Endothelial cell of umbilical vein (primary cell): ENCODE results near the gene UBE2E2. TPM values are rescaled to one million over a fixed set of nuclear protein-coding genes. Genes with fewer than 3 reads are reported as not detected.

ENCODE experiments used
- polyA plus RNA-seq, 4 experiments: library from polyadenylated mRNA; depleted of rRNA in 3 of 4; stranded (reverse) in 3 of 4; unstranded in 1 of 4; fragments of >200 nt; gene quantifications; 2 replicates each; pipeline versions ENCODE4 v1.2.1 to v1.2.3, GENCODE V29; 2011 to 2012; ENCODE audit warnings: missing spikeins in 1 of 4
- small RNA-seq: library from RNA; depleted of rRNA; stranded (forward); fragments of <200 nt; gene quantifications from one replicate; pipeline ENCODE3, GENCODE V24; 2012; ENCODE audit warnings: low replicate concordance, low read depth; ENCODE audit not compliant: insufficient read depth, insufficient read length
- total RNA-seq: library from RNA; stranded (reverse); gene quantifications from 2 replicates; pipeline ENCODE4 v1.2.3, GENCODE V29; 2021

Gene UBE2E2
- total and polyA plus RNA-seq, 2 donors (not counting 3 experiments of a cell fraction or from before 2014, with no cell fraction given): 37.0 to 45.4 TPM

Small RNA genes within 50 kb of the gene (small RNA-seq; reads per million reads assigned to genes)
- not detected for gene AC121251.1
- not detected for gene RF00019
- gene RNU6-788P: not detected
- not detected for gene RNU6-922P
